NCI-H2227 (cell line): ENCODE data around the gene OSGEP.
A peak's percentile ranks its signal among the peaks of the same experiment; 100 is the strongest.

Experiments
- DNase-seq: peaks from one replicate; lab custom pipeline; 2025; ENCODE audit not compliant: unreplicated experiment; lab: John Stamatoyannopoulos, UW

Gene OSGEP

GRCh38 chr14:20454516-20455354 lies at the start of gene OSGEP, which contains the start of gene APEX1:
OSGEP (minus strand) TSS chr14:20454812; CDS start chr14:20454683, 129 bp downstream.
APEX1 (plus strand) TSS chr14:20455226; CDS start chr14:20455646, 420 bp downstream.
- peak; percentile 99 for DNase-seq

- no peak for DNase-seq
Observed at GRCh38 chr14:20503898-20504297, 49.3 kb upstream of the OSGEP start.

GRCh38 chr14:20501346-20501745 lies 46.7 kb upstream of the OSGEP start:
- DNase-seq, result no peak

- DNase-seq, result no peak
Observed at GRCh38 chr14:20499881-20500280, 45.3 kb upstream of the OSGEP start.

- DNase-seq, result no peak
Observed at GRCh38 chr14:20499108-20499507, 44.5 kb upstream of the OSGEP start.

GRCh38 chr14:20498622-20499021 lies 44.0 kb upstream of the OSGEP start:
- DNase-seq, result no peak

- no peak for DNase-seq
Observed at GRCh38 chr14:20494935-20495766, 40.5 kb upstream of the OSGEP start.

GRCh38 chr14:20493634-20494033 lies 39.0 kb upstream of the OSGEP start:
- no peak for DNase-seq

GRCh38 chr14:20492486-20492885 lies 37.9 kb upstream of the OSGEP start:
- DNase-seq, result no peak

- DNase-seq, result no peak
Observed at GRCh38 chr14:20490563-20490962, 36.0 kb upstream of the OSGEP start.

- no peak for DNase-seq
Observed at GRCh38 chr14:20489093-20489994, 34.7 kb upstream of the OSGEP start.

- DNase-seq, result no peak
Observed at GRCh38 chr14:20487396-20487725, 32.7 kb upstream of the OSGEP start.

GRCh38 chr14:20486684-20487395 lies 32.2 kb upstream of the OSGEP start:
- DNase-seq, result no peak

GRCh38 chr14:20485900-20486299 lies 31.3 kb upstream of the OSGEP start:
- DNase-seq, result no peak

GRCh38 chr14:20482382-20482781 lies 27.8 kb upstream of the OSGEP start:
- DNase-seq, result no peak

- DNase-seq, result no peak
Observed at GRCh38 chr14:20478894-20479293, 24.3 kb upstream of the OSGEP start.

GRCh38 chr14:20477211-20477876 lies 22.7 kb upstream of the OSGEP start:
- no peak for DNase-seq

- no peak for DNase-seq
Observed at GRCh38 chr14:20476776-20477175, 22.2 kb upstream of the OSGEP start.

GRCh38 chr14:20472536-20473169 lies 18.0 kb upstream of the OSGEP start:
- no peak for DNase-seq

GRCh38 chr14:20470603-20470901 lies 15.9 kb upstream of the OSGEP start:
- DNase-seq, result no peak
